ENCODE measurements around the gene CCDC188. TPM values are rescaled to one million over a fixed set of nuclear protein-coding genes. Genes with fewer than 3 reads are reported as not detected.

The CCDC188 gene
- total and polyA plus RNA-seq, 9 of the 15 experiments (the other 6 are each of a cell fraction or from before 2014, with no cell fraction given) = not detected

DNA sequence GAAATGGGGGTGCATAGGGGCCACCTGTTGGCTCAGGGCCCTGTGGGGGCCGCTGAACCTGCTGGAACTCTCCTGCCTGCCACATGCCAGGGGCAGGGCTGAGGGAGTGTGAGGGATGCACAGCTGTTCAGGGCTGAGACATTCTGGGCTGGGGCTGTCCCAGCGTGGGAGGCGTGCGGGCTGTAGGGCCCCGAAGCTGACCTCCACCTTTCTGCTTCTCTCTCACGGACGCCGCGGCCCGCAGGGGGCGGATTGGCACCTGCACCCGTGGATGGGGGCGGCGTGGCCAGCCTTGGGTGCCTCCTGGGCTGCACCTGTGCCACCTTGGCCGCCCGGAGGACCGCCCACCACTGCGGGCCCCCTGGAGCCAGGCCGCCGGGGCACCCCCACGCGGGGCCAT is 4.1 kb downstream of the CCDC188 start (continued):
- TF ChIP-seq, protein P1, sequence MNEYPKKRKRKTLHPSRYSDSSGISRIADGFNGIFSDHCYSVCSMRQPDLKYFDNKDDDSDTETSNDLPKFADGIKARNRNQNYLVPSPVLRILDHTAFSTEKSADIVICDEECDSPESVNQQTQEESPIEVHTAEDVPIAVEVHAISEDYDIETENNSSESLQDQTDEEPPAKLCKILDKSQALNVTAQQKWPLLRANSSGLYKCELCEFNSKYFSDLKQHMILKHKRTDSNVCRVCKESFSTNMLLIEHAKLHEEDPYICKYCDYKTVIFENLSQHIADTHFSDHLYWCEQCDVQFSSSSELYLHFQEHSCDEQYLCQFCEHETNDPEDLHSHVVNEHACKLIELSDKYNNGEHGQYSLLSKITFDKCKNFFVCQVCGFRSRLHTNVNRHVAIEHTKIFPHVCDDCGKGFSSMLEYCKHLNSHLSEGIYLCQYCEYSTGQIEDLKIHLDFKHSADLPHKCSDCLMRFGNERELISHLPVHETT (CRISPR knock-in tag; conservative IDR thresholded peaks at IDR 0.05 in 1 of 2, IDR thresholded peaks at IDR 0.05 in 1 of 2) = no peak
- no peak for TF ChIP-seq MTF1 (CRISPR knock-in tag; IDR thresholded peaks at IDR 0.05; ENCODE audit: borderline replicate concordance)

DNA sequence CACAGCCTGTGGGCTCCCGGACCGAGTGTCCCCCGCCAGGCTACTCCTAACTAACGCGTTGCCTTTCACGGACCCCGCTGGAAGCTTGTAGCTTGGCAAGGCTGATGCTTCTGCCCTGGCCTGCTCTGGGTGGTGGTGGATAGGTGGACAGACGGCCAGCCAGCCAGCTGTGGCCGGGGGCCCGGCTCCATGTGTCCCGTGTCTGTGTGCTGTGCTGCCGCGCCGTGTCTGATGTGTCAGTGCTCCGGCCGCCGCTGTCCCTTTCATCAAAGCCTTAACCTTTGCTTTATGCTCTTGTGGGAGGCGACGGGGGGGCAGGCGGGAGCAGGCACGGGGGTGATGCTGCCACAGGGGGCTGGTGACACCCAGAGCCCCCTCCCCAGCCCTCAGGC is 5.0 kb downstream of the CCDC188 start:
- no peak overlapping the region for H3K27ac ChIP-seq (ENCODE audit: extremely low read depth, low read depth, low read length)
- no peaks in the 10 kb centered on the region for H3K79me2 ChIP-seq (ENCODE audit: control insufficient read depth, insufficient read depth, low read length)
- H2AFZ ChIP-seq (ENCODE audit: low read depth, low read length) = no peak overlapping the region
- H4K20me1 ChIP-seq (replicated peaks; ENCODE audit: control insufficient read depth, insufficient read depth, low read length) = peaks cover 15% of the 10 kb centered on the region
- ATAC-seq (no peak), FAIRE-seq (no peak), DNase-seq (ENCODE audit: extremely low read depth in 1 of 4, low spot score in 3 of 4) (no peak)
- peaks cover 7% of the 10 kb centered on the region; the same call in 1 of the 3 replicates for H3K36me3 ChIP-seq (ENCODE audit: control insufficient read depth, insufficient read depth, low read length)
- H3K4me1 ChIP-seq (replicated peaks in 1 of 2; ENCODE audit: control insufficient read depth in 2 of 2, insufficient read depth in 2 of 2, low read length in 2 of 2) = peaks cover 0 to 87% of the 10 kb centered on the region in 2 experiments; a peak in 2 of 5 replicates
- H3K4me2 ChIP-seq (ENCODE audit: insufficient read depth, low read length) = no peak overlapping the region
- ChIA-PET POLR2A (no interaction called here), CTCF (ENCODE audit: low intra/inter-chr PET ratio) (interaction anchor here (0.6 kb wide), 1 partner anchor 146 kb away, joined by 3 read pairs; no protein-coding TSS in a partner anchor)
- BruUV-seq (replicated peaks) = TSS peak; percentile 42
- no peak overlapping the region for H3K4me3 ChIP-seq
- in situ Hi-C loops (cut with MboI) = no loop called here
- H3K9me3 ChIP-seq (replicated peaks; ENCODE audit: control insufficient read depth, insufficient read depth, low read depth, low read length) = no peaks in the 10 kb centered on the region
- no peaks in the 10 kb centered on the region for H3K9me1 ChIP-seq (ENCODE audit: control insufficient read depth, insufficient read depth, low read length)
- WGBS (ENCODE audit: insufficient coverage, low coverage, missing lambda C conversion rate) = 62% methylated on average over 21 of the region's 21 CpGs
- H3K27me3 ChIP-seq (ENCODE audit: control insufficient read depth in 2 of 2, insufficient read depth in 2 of 2, low read length in 2 of 2) = no peaks in the 10 kb centered on the region
- peak overlapping the region in 1 of 2 experiments; percentile 60; a peak in 2 of 4 replicates for H3K9ac ChIP-seq (ENCODE audit: insufficient read depth in 1 of 2, low read depth in 2 of 2, low read length in 2 of 2)
- intact Hi-C loops (cut with micrococcal nuclease) = no loop called here
- TF ChIP-seq CREBBP (IDR thresholded peaks at IDR 0.05; ENCODE audit: low read depth, low read length) (no peak), POLR2H (tag; IDR thresholded peaks at IDR 0.05; ENCODE audit: low read depth) (no peak), POU5F1 (IDR thresholded peaks at IDR 0.05; ENCODE audit: borderline replicate concordance, low read depth, low read length, partially characterized antibody) (no peak), ZNF561 (CRISPR knock-in tag; conservative IDR thresholded peaks at IDR 0.05) (no peak), PHF20 (IDR thresholded peaks at IDR 0.05; ENCODE audit: partially characterized antibody) (no peak), CHD2 (IDR thresholded peaks at IDR 0.05; ENCODE audit: low read depth, low read length) (no peak), FOSL1 (tag; conservative IDR thresholded peaks at IDR 0.05) (no peak), RUNX1 (IDR thresholded peaks at IDR 0.05; ENCODE audit: low read depth) (no peak)
- TF ChIP-seq, protein P2, sequence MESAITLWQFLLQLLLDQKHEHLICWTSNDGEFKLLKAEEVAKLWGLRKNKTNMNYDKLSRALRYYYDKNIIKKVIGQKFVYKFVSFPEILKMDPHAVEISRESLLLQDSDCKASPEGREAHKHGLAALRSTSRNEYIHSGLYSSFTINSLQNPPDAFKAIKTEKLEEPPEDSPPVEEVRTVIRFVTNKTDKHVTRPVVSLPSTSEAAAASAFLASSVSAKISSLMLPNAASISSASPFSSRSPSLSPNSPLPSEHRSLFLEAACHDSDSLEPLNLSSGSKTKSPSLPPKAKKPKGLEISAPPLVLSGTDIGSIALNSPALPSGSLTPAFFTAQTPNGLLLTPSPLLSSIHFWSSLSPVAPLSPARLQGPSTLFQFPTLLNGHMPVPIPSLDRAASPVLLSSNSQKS (CRISPR knock-in tag; IDR thresholded peaks at IDR 0.05) = no peak
- TF ChIP-seq, protein P3, sequence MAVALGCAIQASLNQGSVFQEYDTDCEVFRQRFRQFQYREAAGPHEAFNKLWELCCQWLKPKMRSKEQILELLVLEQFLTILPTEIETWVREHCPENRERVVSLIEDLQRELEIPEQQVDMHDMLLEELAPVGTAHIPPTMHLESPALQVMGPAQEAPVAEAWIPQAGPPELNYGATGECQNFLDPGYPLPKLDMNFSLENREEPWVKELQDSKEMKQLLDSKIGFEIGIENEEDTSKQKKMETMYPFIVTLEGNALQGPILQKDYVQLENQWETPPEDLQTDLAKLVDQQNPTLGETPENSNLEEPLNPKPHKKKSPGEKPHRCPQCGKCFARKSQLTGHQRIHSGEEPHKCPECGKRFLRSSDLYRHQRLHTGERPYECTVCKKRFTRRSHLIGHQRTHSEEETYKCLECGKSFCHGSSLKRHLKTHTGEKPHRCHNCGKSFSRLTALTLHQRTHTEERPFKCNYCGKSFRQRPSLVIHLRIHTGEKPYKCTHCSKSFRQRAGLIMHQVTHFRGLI (CRISPR knock-in tag; IDR thresholded peaks at IDR 0.05) = no peak
- TF ChIP-seq, protein P4, sequence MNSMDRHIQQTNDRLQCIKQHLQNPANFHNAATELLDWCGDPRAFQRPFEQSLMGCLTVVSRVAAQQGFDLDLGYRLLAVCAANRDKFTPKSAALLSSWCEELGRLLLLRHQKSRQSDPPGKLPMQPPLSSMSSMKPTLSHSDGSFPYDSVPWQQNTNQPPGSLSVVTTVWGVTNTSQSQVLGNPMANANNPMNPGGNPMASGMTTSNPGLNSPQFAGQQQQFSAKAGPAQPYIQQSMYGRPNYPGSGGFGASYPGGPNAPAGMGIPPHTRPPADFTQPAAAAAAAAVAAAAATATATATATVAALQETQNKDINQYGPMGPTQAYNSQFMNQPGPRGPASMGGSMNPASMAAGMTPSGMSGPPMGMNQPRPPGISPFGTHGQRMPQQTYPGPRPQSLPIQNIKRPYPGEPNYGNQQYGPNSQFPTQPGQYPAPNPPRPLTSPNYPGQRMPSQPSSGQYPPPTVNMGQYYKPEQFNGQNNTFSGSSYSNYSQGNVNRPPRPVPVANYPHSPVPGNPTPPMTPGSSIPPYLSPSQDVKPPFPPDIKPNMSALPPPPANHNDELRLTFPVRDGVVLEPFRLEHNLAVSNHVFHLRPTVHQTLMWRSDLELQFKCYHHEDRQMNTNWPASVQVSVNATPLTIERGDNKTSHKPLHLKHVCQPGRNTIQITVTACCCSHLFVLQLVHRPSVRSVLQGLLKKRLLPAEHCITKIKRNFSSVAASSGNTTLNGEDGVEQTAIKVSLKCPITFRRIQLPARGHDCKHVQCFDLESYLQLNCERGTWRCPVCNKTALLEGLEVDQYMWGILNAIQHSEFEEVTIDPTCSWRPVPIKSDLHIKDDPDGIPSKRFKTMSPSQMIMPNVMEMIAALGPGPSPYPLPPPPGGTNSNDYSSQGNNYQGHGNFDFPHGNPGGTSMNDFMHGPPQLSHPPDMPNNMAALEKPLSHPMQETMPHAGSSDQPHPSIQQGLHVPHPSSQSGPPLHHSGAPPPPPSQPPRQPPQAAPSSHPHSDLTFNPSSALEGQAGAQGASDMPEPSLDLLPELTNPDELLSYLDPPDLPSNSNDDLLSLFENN (IDR thresholded peaks at IDR 0.05; ENCODE audit: low read depth in 2 of 2, low read length in 2 of 2) = no peak
